Stimulated activated CD4-positive, alpha-beta T cell treated with anti-CD3 and anti-CD28 coated beads, Interleukin-12 subunit alpha, Interleukin-12 subunit beta, amount 100 ng/mL, for 24 hours (primary cell): ENCODE data around the gene MRPL20.

Experiments
- DNase-seq, 2 experiments: peaks; one replicate each; pipeline ENCODE4 v3.0.0-alpha.2; 2020; ENCODE audit warnings: low read depth in 2 of 2

Gene MRPL20

DNA sequence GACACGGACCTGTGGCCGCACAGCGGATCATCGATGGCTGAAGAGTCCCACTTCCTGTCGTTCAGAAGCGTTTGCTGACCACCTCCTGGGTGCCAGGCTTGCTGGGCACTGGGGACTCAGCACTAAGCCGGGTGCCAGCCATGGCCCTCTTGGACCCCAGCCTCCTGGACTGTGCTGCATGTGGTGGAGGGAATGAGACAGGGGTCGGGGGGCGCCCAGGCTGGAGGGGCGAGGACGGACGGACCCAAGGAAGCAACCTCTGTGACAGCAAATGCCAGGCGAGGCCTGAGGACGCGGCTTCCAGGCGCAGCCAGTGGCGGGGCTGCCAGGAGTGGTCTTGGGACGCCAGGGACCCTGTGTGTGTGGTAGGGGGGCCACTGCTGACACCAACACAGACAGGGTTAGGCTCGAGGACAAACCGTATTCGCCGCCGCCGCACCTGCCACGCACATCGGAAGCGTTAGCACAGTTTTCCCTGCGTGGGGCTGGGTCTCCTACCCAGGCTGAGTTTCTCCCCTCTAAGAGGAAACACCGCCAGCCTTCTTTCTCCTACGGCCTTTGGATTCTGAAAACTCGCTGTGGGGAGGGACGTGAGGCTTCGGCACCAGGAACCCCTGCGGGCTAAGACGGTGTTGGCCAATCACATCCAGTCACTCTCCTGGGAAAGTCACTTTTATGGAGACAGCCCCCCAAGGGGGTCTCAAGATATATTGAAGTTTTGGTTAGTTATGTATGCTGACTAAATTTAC lies 45.7 kb downstream of the MRPL20 start:
- DNase-seq, result no peak

DNA sequence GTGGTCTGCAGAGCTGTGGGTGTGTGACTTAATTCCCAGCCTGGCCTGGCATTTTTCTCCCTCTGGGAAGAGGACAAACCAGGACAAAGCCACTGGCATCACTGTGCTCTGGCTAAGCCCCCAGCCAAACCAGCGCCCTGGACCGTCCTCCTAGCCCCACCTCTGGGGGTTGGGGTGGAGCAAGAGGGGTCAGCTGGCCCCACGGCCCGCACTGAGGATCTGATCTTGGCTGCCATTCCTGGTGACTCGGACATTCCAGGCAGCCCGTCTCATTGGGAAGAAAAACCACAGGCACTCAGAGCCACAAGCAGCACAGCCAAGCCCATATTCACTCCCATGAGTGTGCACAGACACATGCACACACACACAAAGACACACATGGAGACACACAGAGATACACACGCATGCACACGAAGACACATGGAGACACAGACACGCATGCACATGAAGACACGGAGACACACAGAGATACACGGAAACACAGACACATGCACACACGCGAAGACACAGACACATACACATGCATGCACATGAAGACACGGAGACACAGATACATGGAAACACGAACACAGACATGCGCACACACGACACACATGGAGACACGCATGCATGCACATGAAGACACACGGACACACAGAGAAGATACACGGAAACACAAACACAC lies 46.5 kb downstream of the MRPL20 start:
- DNase-seq, result no peak

DNA sequence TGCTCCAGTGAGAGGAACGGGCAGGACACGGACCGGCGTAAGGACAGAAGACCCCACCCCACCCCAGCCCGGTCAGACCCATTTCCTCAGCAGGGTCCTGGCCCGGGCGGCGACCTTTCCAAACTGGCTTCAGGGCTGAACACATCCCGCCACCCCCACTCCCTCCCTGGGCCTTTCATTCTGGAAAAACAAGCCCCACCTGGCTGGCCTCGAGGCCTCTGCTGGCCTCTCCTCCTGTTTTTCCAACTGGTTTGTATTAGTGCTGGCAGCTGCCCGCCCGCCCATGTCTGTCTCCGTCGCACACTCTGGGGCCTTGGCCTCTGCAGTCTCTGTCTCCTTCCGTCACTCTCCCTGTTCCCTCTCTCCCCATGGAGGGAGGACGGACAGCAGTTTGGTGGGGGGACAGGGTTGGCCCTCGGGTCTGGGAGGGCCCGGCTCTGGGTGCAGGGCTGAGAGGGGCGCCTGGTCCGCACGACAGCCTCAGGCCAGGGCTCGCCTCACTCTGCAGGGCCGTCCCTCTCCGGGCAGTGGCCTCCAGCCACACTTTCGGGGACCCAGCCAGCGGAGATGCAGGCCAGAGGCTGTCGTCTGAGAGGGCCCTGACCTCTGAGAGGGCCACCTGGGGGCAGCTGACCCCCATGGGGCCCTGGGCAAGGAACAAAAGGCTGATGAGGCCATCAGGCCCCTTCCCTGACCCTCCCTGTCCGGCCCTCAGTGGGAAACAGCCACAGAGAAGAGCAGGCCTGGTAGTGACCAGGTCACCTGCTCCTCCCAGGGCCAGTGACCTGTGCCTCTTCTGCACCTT lies 47.2 kb downstream of the MRPL20 start:
- no peak for DNase-seq

DNA sequence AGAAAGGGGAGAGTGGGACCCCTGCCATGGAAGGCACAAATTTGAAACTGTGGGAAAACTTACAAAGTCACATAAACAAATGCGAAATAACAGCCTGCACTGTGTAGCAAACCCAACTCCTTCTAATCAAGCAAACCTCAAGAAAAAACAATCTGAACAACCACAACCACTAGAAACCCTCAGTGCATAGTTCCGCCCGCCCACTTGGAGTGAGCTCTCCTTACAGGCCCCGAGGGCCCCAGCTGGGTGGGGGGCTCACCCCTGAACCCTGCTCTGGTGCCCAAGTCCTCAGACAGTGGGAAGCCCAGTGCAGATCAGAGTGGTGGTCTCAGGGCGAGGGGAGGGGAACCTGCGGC lies 47.8 kb downstream of the MRPL20 start:
- DNase-seq, result no peak

DNA sequence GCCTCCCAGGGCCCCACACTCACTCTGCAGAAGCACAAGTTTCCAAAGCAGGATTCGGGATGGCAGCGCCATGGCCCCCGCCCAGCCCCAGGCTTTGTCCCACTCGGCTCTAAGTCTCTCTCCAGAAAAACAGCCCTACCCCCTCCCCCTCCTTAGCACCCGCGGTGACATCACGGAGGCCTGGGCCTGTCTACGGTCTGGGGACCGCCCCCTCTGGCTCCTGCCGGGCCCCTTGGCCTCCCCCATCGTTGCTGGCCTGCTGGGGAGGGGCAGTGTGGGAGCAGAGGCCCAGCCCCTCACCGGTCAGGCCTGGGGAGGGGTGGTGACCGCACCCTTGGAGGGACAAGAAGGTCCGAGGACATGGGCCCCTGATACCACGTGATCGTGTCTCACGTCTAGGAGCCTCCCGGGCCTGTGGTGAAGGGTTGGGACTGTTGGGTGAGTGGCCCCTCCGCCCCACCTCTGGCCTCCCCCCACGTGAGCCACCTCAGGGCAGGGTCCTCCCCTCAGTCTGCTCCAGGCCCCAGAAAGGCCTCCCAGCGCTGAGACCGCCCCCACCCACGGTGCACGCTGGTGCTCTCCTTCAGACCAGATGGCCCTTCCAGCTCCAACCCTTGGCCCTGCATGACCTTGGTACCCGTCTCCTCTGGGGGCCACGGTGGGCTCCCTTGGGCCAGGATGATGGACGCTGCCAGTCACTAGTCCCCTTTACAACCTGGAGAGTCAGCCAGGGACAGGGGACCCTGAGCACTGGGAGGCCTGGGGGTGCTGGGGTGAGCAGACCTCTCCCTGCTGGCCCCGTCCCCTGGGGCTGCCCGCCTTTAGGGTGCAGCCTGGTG lies 48.4 kb downstream of the MRPL20 start, which contains the start of gene MXRA8:
Gene MXRA8 (minus strand): TSS at position 123 of the 839 bp plus-strand sequence. CDS start 51 bp downstream, at position 72.
- no peak for DNase-seq

DNA sequence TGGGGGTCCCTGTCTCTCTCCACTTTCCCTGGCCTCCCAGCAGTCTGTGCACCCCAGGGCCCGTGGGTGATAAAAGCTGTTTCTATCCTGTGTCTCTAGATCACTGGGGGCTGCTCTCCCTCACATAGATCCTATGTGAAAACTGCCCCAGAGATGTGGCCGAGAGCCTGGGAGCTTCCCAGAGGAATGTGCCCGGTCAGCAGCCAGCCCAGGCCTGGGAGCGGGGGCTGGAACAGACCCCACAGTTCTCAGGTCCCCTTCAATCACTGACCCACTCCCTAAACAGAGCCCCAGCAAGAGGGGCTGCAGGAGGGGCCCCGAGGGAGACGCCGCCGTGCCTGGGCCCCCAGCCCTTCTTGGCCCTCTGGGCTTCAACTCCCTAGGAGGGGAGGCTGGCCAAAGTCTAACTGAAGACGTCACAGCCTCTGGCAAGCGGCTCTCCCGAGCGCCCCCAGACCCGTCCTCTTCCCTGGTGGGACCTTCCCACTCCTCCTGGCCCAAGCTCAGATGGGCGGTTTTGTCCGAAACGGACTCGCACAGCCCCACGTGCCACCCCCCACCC lies 49.1 kb downstream of the MRPL20 start:
- no peak for DNase-seq

DNA sequence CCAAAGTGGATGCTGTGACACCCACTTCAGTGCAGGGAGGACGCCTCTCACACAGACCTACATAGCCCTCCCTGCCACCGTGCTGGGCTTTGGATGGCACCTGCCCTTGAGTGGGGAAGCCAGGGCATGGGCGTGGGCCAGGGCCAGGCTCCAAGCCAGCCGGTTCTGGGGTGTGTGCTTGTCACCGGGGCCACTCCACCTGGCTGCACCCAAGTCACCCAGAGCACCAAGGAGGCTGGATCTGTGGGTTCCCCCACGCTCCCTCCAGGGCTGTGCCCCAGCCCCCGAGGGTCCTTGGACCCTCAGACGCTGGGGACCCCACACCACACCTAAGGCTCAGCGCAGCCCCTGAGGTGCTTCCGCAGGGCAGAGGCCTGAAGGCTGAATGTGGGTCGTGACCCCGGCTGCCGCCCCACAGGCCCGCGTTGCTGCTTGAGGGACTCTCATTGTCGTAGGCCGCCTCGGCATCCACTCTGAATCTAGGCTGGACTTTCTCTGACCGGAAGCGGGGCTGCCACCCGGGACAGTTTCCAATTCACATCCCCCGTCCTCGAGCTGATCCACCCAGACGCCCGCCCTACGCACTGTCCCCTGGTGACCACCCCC lies 50.2 kb downstream of the MRPL20 start:
- no peak for DNase-seq

DNA sequence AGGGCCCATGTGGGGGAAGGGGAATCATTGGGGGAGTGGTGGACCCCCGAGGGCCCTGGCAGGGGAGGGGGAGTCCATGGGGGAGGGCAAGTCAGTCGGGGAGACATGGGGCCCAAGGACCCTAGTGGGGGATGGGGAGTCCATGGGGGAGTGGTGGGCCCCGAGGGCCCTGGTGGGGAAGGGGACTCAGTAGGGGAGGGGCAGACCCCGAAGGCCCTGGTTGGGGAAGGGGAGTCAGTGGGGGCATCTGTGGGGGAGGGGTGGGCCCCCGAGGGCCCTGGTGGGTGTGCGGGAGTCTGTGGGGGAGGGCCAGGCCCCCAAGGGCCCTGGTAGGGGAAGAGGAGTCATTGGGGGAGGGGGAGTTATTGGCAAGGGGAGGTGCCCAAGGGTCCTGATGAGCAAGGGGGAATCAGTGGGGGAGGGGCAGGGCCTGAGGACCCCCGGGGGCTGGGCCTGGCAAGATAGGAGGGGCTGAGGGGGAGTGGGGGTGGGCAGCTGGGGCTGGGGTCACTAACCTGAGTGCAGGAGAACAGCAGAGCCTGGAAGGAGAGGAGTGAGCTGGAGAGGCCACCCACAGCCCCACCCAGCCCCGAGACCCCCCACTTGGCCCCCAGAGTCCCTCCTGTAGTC lies 50.8 kb downstream of the MRPL20 start:
- DNase-seq, result no peak

DNA sequence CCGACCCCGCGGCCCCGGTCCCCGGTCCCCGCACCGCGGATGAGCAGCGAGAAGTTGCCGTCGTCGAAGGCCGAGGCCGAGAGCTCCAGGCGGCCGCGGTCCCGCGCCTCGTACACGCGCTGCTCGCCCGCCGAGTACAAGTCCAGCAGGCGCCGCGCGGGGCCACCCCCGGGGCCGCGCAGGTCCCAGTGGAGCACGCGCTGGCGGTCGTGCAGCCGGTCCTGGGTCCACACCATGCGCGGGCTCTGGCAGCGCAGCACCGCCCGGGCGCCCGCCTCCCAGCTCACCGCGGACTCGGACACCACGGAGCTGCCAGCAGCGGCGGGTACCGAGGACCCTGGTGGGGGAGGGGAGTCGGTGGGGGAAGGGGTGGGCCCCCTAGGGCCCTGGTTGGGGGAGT lies 51.7 kb downstream of the MRPL20 start:
- no peak for DNase-seq

DNA sequence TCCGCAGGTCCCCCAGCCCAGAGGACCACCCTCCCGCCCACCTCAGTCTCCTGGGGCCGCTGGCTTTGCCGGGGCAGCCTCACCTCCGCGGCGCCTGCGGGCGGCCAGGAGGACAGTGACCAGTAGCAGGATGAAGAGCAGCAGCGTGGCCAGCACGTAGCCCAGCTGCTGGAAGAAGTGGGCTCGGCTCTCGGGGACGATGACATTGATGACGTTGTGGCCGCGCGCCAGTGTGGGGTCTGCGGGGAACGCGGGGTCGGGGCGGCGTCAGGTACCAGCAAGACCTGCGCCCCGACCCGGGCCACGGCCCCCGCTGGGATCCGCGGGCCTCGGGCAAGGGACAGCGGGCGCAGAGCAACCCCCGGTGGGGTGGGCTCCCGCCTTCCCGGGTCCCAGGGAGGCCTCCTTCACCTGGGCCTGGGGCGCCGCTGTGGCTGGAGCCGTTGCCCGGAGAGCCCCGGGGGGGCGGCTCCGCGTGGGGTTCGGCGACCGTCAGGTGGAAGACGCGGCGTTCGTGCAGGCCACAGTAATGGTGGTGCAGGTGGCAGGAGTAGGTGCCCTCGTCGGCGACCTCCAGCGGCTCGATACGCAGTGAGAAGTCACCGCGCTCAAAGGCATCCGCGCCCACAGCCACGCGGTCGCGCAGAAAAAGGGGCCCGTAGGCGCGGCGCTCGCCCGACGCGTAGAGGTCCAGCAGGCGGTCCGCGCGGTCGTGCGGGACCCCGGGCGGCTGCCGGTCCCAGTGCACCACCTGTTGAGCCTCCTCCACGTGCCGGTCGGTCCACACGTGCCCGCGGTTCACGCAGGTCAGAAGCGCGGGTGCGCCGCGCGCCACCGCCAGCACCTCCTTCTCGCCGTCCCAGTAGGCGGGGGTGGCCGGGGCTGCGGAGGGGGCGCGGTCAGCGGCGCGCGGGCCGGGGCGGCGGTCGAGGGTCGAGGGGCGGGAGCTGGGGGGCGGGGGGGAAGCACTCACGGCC lies 52.5 kb downstream of the MRPL20 start:
- no peak for DNase-seq

DNA sequence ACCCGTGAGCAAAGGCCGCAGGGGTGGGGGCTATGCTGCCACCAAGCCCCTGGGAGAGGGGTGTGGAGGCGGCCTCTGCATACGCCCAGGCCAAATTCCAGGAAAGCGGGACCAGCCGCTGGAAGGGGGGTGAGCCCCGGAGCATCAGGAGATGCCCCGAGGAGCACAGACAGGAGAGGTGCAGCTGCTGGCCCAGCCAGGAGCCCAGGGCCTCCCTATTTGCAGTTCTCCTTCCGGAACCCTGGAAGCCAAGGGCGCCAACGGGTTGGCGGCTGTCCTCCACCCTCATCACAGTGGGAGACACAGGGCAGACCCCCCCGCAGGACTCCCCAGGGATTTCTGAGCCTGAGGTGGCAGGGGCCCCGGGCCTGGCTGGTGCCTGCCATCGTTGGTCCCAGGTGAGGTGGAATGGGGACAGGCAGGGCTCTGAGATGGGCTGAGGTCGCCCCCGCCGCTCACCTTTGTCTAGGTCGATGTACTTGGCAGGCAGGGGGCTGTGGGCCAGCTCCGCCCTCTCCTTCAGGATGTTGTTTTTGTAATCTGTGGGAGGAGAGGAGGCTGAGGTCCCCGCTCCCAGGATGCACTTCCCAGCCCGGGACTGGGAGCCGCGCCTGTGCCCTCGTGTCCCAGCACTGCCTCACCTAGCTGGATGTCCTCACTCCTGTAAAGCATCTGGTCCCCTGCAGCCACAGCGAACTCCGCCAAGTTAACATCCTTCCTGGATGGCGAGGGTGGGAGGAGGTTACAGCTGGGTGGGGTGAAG lies 53.5 kb downstream of the MRPL20 start:
- DNase-seq, result no peak

DNA sequence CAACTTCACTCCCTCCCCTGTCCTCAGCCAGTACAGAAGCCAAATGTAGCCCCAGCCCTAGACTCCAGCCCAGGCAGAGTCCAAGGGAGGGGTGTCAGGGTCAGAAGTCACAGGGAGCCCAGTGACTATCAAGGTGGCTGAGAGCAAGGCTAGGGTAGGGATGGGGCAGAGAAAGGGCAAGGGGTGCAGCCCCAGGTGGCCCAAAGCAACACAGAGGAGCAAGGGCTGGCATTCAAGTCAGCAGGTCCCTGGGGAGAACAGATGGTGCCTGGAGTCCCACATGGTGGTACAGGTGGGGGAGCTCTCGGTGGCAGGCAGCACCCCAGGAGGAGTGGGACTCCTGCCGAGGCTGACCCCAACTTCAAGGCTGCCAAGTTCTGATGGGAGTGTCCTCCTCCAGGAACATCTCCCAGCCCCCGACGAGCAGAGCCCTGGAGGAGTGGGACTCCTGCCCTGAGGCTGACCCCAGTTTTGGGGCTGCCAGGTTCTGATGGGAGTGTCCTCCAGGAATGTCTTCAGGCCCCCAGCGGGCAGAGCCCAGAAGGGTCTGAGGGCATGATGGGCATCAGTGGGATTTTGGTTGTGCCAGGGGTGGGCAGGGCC lies 54.2 kb downstream of the MRPL20 start:
- DNase-seq, result no peak
